Measurements from ENCODE around the gene MGRN1.

DNA sequence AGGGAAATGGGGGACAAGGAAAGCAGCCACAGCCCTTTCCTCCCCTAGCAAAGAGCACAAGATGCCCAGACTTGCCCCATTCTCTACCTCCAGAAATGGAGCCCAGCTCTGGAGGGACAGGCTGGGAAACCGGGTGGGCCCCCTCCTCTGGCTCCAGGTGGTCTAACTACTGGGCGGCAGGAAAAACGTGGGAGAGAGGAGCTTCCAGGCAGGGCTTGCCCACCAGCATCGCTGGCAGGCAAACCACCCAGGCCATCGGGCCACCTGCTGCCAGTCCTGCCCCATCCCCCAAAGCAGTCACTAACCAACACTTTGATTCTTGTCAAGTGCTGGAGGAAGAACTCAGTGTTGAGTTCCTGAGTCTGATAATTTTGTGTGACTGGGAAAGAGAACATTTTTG lies 93.8 kb downstream of the MGRN1 start:
- TF ChIP-seq POLR2AphosphoS5 (IDR thresholded peaks at IDR 0.05) (no peak), POLR2A (IDR thresholded peaks at IDR 0.05) (no peak), EP300 (IDR thresholded peaks at IDR 0.05) (no peak)
- TF ChIP-seq, protein P1, sequence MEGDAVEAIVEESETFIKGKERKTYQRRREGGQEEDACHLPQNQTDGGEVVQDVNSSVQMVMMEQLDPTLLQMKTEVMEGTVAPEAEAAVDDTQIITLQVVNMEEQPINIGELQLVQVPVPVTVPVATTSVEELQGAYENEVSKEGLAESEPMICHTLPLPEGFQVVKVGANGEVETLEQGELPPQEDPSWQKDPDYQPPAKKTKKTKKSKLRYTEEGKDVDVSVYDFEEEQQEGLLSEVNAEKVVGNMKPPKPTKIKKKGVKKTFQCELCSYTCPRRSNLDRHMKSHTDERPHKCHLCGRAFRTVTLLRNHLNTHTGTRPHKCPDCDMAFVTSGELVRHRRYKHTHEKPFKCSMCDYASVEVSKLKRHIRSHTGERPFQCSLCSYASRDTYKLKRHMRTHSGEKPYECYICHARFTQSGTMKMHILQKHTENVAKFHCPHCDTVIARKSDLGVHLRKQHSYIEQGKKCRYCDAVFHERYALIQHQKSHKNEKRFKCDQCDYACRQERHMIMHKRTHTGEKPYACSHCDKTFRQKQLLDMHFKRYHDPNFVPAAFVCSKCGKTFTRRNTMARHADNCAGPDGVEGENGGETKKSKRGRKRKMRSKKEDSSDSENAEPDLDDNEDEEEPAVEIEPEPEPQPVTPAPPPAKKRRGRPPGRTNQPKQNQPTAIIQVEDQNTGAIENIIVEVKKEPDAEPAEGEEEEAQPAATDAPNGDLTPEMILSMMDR (IDR thresholded peaks at IDR 0.05) = no peak
